Measurements from ENCODE around the gene CARS2.
"Not testable (repeated sequence)": the region's sequence is repeated elsewhere in the genome, so short reads cannot be mapped to it uniquely, and the experiment has no call there.

The CARS2 gene

DNA sequence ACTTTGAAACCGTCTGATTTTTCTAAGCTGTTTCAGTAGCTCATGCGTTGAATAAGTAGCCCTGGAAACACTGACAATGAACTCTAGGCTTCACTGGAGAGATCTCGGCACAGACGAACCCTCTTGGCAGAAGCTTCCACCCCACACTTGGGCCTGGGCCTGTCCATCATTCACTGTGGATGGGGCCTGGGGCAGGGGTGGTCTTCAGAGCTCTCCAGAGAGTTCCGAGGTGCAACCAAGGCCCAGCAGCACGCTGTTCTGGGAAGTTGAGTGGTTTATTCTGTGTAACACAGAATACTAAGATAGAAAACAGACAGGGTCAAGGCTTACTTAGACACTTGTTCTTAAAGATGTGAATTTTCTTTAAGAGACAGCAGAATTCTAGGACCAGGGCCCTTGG, 68.6 kb downstream of the CARS2 start:
- DNase-seq (ENCODE audit: low spot score): no peak

DNA sequence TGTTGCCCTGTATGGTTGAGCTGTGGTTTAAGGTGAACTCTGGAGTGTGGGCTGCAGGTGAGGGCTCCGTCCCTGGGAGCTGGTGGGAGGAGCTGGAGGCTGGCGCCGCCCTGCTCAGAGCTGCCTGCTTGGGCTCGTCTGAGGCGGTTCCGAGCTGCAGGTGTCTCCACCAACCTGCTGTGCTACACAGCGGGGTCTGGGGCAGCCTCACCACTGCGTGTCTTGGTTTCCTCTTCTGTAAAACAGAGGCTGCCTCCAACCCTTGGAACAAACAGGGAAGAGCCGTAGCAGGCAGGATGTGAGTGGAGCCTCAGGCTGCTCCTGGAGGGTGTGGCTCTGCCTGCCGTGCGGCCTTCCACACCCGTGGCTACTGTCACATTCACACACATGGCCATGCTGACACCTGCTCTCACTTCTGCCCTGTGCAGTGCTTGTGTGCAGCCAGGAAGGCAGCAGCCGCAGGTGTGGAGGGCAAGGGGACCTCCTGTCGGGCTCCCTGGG, 69.2 kb downstream of the CARS2 start:
- DNase-seq (ENCODE audit: low spot score): no peak

DNA sequence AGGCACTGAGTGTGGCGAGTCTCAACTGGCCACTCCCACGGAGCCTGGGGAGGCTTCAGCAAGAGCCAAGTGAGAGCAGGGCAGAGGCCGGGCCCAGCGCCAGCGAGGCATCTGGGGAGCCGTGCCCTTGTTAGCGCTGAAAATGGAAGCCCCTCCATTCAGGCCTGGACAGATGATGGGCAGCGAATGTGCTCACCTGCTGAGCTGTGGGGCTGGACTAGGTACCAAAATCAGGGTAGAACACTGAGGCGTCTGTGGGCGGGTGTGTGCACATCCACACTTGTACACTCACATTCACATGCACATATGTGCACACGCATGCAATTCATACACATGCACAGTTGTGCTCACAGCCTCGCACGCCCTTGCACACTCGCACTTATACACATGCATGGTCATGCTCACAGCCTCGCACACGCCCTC, 69.9 kb downstream of the CARS2 start:
- DNase-seq (ENCODE audit: low spot score): no peak

DNA sequence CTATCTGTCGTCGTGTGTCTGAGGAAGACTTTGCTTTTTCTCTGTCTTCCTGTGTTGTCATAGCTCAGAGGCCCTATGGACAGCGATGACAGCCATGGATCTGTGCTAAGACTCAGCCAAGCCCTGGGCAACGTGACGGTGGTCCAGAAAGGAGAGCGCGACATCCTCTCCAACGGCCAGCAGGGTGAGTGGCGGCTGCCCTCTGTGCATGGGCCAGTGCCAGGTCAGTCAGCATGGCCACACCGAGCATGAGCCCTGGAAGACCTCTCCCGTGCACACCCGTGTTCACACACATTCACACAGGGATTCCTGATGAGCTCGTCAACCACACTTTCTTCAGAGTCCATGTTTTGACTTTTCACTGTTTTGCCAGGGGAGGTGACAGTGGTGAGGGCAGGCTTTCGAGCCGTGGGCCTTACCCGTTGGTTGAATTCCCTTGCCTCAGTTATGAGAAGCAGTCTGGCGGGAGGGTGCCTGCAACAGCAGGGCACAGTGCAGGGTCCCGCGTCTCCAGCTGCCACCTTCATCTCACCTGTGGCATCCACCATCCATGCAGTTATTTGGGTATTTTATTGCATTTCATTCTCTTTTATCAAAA, 70.4 kb downstream of the CARS2 start:
- no peak for DNase-seq (ENCODE audit: low spot score)

DNA sequence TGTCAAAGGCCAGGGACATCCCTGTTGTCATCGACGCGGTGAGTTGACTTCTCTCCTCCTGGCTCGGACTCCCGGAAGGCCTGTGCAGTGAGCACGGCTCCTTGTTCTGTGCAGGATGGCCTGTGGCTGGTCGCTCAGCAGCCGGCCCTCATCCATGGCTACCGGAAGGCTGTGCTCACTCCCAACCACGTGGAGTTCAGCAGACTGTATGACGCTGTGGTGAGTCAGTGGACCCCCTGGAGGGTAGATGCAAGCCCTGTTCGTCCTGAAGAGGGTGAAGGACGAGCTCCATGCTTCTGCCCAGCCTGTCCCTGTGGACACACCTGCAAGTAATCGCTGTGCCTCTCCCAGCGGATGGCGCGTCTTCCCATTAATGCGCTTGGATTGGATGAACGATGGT, 71.4 kb downstream of the CARS2 start:
- DNase-seq (ENCODE audit: low spot score): no peak

- DNase-seq (ENCODE audit: low spot score): no peak
Measured at GRCh38 chr13:110633776-110634175, 72.1 kb downstream of the CARS2 start.

DNA sequence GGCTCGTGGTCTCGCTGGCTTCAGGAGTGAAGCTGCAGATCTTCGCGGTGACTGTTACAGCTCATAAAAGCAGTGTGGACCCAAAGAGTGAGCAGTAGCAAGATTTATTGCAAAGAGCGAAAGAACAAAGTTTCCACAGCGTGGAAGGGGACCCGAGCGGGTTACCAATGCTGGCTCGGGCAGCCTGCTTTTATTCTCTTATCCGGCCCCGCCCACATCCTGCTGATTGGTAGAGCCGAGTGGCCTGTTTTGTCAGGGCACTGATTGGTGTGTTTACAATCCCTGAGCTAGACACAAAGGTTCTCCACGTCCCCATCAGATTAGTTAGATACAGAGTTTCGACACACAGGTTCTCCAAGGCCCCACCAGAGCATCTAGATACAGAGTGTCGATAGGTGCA, 73.7 kb downstream of the CARS2 start:
- DNase-seq (ENCODE audit: low spot score): not testable (repeated sequence)

GRCh38 chr13:110630566-110631119, 75.3 kb downstream of the CARS2 start:
- no peak for DNase-seq (ENCODE audit: low spot score)

DNA sequence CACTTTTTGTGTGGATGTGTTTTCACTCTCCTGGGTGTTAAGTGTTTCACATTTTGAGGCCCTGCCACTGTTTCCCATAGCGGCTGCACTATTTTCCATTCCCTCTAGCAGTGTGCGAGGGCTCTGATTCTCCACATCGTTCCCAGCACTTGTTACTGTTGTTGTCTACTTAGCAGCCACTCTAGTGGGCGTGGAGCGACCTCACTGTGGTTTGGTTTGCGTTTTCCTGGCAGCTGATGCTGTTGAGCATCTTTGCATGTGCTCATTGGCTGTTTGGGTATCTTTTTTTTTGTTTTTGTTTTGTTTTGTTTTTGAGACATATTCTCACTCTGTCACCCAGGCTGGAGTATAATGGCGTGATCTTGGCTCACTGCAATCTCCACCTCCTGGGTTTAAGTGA, 76.2 kb downstream of the CARS2 start:
- DNase-seq (ENCODE audit: low spot score): no peak

GRCh38 chr13:110628952-110629701, 76.8 kb downstream of the CARS2 start:
- DNase-seq (ENCODE audit: low spot score): peak; percentile 68

GRCh38 chr13:110628477-110628793, 77.5 kb downstream of the CARS2 start:
- no peak for DNase-seq (ENCODE audit: low spot score)

GRCh38 chr13:110627761-110628476, 78.0 kb downstream of the CARS2 start:
- no peak for DNase-seq (ENCODE audit: low spot score)

GRCh38 chr13:110627351-110627750, 78.6 kb downstream of the CARS2 start:
- DNase-seq (ENCODE audit: low spot score): no peak

DNA sequence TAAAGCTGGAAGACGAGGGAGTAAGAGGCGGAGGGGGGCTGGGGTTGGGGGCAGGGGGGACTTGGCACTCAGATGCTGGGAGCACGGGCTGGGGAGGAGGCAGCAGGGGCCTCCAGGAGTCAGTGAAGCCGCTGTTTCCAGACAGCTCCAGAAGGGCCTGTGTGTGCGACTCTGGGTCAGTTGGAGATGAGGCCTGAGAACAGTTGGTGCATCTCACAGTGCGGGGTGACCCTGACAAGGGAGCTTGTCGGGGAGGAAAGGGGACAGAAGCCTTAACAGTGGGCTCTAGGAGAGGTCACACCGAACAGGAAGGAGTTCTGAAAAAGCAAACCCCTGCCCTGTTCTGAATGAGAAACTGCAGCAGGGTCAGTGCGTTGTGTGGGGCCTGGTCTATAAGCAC, 79.4 kb downstream of the CARS2 start:
- no peak for DNase-seq (ENCODE audit: low spot score)

DNA sequence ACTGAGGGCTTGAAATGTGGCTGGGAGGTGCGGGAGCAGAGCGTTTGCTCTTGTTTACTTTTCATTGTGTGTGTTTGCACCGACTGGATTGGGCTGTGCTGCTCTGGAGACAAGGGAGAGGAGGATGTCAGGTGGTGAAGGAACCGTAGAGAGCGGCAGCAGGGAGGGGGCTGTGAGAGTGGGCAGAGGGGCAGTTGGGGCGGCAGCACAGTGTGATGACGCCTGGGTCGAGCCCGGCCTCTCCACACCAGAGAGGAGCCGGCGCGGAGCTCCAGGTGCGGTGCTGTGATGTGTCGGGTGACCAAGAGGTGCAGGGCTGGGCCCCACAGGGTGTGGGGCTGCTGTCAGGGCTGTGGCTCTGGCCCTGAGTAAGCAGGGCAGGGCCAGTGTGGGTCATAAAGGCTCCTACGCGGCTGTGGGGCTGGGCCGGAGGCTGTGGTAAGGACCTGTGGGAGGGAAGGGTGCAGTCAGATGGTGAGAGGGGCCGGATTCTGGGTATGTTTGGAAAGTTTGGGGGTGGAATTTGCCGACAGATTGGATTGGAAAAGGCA, 80.1 kb downstream of the CARS2 start:
- no peak for DNase-seq (ENCODE audit: low spot score)

GRCh38 chr13:110624766-110625756, 80.9 kb downstream of the CARS2 start:
- peak; percentile 0 for DNase-seq (ENCODE audit: low spot score)

DNA sequence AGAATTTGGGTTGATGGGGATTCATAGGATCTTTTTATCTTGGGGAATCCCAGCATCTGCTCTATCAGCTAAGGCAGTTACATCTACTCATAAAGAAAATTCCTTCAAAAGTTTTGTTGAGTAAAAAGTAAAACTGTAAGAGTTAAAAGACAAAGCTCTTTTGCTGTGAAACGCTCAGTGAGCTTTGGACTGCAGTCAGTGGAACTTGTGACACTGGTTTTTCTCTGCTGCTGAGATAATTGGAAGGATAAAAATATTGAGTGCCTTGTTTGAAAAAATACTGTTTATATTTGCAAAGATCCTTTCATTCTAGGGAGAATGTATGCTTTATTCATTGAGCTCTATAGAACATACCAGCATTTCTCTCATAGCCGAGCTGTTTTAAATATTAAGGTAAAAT, 85.3 kb downstream of the CARS2 start:
- no peak for DNase-seq (ENCODE audit: low spot score)

- no peak for DNase-seq (ENCODE audit: low spot score)
Measured at GRCh38 chr13:110618780-110619179, 87.1 kb downstream of the CARS2 start.

- no peak for DNase-seq (ENCODE audit: low spot score)
Measured at GRCh38 chr13:110618167-110618566, 87.7 kb downstream of the CARS2 start.

DNA sequence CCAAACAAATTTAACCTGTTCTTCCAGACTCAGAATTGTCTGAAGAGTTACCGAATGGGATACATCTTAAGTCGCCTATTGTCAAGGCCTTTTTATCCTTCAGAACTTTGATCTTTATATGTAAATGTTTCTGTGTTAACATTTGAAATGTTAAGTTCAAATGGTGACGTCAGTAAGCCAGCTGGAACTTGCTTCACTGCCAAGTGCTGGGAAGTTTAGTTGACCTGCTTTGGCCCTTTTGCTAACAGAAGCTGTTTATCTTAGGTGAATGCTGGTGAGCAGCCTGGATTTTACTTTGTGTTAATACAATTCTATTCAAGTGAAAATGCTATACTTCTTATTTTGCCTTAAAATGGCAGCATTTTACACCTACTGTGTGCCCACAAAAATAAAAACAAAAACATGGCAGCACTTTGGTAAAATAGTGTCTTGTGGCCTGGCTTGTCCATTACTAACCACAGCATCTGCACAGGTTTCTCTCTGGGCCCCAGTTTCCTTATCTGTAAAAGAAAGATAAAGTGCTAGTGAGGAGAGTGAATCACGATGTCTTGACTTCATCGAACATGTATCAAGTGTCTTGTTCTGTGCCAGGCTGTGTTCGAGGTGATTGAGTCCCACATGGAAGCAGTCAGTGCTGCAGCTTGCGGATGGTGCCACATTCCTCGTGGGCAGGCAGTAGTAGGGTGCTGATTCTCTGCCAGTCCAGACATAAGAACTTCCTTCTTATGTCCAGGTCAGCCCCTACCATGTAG, 88.4 kb downstream of the CARS2 start:
- DNase-seq (ENCODE audit: low spot score): no peak
